Measurements from ENCODE around the gene BLOC1S5.
A peak's percentile ranks its signal among the peaks of the same experiment; 100 is the strongest.

GRCh38 chr6:7993952-7994351, 70.2 kb downstream of the BLOC1S5 start:
- TF ChIP-seq CTCF (IDR thresholded peaks at IDR 0.05) (peak; percentile 37), EZH2phosphoT487 (IDR thresholded peaks at IDR 0.05) (no peak), EZH2 (IDR thresholded peaks at IDR 0.05) (no peak)
